NCI-H524 treated with DMSO at 0.1 percent for 48 hours (cell line): ENCODE results near the gene SLFN5.
"Not testable (repeated sequence)": the region's sequence is repeated elsewhere in the genome, so short reads cannot be mapped to it uniquely, and the experiment has no call there.

Experiments
- DNase-seq: peaks from one replicate; lab custom pipeline; 2025; lab: John Stamatoyannopoulos, UW

The SLFN5 gene

GRCh38 chr17:35291802-35292201, 48.9 kb downstream of the SLFN5 start:
- no peak for DNase-seq

DNA sequence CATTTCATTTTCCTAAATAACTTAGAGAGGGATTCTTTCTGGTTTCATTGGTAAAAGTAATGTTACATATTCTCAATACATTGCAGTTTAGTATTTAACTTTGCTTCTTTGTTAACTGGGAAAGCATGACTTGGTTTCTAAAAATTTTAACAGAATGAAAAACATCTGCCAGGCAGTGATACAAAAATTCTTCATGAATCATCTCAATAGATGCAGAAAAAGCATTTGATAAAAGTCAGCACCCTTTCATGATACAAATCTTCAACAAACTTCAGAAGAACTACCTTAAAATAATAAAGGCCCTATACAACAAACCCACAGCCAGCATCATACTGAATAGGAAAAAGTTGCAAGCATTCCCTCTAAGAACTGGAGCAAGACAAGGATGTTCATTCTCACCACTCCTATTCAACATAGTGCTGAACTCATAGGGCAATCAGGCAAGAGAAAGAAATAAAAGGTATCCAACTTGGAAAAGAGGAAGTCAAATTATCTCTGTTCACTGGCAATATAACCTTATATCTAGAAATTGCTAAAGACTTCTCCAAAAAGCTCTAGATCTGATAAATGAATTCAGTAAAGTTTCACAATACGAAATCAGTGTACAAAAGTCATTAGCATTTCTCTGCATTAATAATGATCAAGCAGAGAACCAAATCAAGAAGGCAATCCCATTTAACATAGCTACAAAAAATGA, 50.4 kb downstream of the SLFN5 start:
- no peak for DNase-seq

- no peak for DNase-seq
These were observed 51.9 kb downstream of the SLFN5 start for GRCh38 chr17:35294756-35295155.

DNA sequence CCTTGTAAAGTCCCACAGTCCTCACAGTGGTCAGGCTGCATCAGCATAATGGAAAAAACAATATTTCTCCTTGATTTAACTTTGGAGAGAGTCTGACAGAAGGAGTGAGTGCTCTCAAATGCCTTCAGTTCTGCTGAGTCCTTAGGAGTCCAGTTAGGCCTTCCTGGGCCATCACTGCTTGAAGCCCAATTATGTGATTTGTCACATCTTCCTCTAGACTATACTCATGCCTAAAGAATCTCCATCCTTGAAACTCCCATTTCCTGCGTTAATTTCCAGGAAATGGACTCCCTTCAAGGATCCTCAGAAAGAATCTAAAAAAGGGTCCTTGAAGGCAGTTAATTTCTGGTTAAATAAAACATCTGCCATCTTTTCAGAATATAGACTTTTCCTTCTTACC, 52.8 kb downstream of the SLFN5 start:
- DNase-seq, result no peak

DNA sequence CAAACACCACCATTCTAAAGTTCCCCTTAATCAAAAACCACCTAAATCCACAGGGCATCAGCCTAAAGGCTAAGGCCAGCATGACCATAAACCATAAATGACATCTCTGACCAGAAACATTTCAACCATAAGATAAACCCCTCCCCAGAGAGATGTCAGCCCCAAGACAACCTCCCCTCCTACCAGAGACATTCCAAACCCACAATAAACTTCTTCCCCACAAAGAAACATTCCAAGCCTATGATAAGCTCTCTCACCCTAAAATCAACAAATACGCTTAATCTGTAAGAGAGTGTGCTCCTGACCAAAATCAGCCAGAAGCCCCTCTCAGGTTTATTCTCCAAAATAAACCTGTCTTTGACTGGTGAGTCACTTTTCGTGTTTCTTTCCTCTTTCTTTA, 54.8 kb downstream of the SLFN5 start:
- DNase-seq, result no peak

DNA sequence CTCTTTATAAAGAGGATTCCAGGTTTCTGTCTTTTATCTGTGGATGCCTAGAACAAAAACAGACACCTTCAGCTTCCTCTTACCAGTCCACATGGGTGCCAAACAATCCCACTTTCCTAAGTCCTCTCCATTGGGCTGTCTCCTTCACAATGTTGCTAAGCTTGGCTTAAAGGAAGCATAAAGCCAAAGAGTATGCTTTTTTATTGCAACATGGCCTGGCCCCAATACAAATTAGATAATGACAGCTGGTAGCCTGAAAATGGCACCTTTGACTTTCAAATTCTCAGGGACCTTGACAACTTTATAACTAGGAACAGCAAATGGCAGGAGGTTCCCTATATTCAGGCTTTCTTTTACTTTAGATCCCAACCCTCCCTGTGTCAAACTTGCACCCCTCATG, 55.8 kb downstream of the SLFN5 start:
- DNase-seq, result no peak

DNA sequence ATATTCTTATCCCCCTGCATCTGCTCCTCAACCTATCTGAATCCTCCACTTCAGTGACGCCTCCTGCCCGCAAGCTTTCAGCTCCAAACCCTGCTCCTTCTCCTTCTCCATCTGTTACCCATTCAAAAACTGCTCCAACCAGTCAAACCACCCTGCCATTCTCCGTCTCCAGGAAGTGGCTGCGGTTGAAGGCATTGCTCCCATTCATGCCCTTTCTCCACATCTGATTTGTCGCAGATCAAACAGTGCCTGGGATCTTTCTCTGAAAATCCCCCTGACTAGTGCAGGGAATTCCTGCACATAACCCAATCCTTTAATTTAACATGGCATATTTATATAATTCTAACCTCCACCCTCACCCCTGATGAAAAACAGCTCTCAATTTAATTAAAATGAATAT, 56.3 kb downstream of the SLFN5 start:
- DNase-seq, result no peak

DNA sequence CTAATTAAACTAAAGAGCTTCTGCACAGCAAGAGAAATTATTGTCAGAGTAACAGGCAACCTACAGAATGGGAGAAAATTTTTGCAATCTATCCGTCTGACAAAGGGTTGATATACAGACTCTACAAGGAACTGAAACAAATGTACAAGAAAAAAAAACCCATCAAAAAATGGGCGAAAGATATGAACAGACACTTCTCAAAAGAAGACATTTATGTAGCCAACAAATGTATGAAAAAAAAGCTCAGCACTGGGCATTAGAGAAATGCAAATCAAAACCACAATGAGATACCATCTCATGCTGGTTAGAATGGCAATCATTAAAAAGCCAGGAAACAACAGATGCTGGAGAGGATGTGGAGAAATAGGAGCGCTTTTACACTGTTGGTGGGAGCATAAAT, 66.5 kb downstream of the SLFN5 start:
- not testable (repeated sequence) for DNase-seq

DNA sequence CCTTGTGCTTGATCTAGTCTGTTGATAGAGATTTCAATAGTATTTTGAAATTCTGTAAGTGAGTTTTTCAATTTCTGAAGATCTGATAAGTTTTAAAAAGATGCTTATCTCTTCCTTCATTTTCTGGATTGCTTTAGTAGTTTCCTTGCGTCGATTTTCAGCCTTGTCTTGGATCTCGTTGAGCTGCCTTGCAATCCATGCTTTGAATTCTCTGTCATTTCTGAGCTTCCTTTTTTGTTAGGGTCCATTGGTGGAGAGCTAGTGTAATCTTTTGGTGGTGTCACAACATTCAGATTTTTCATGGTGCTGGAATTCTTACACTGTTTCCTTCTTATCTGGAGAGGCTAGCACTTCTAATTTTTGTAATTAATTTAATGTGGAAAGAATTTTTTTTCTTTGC, 69.5 kb downstream of the SLFN5 start:
- no peak for DNase-seq

DNA sequence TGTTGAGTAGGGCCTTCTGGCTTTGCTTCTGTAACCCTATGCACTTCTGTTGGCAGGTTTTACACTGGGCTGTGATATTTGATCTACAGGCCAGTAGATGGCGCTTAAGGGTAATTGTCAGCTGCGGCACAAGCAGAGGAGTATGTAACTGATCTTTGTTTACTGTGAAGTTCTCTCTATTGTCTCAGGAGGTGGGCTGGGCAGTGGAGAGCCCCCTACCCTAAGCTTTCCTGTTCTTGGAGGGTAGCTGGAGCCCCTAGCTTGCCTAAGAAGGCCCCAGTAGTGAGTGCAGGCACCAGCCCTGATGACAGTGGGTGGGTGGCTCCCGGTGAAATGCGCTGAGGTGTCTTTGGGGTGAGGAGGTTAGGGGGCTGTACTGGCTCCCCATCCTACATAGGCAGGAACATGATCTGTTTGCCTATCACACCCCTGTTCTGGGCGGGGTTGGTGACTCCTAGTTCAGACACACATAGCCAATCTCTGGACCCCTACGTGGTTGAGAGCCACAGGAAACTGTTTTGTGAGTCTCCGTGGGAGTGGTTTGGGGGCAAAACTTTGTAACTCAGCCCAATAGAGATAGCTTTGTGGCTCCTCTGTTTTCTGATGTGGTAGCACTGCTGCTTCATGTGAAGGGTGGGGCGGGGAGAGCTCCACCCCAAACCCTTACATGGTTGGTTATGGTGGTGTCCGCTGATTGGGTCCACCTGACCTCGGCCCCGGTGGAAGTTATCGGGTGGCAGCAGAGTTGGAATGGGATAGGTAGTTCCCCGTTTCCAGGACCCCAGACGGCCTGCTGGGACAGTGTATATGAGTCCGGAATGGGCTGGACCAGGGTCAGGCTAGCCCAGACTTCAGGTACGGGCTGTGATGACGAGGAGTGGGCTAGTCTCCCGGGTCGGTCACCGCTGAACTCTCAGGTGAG, 70.2 kb downstream of the SLFN5 start:
- no peak for DNase-seq

GRCh38 chr17:35313875-35314409, 71.1 kb downstream of the SLFN5 start:
- DNase-seq, result no peak

DNA sequence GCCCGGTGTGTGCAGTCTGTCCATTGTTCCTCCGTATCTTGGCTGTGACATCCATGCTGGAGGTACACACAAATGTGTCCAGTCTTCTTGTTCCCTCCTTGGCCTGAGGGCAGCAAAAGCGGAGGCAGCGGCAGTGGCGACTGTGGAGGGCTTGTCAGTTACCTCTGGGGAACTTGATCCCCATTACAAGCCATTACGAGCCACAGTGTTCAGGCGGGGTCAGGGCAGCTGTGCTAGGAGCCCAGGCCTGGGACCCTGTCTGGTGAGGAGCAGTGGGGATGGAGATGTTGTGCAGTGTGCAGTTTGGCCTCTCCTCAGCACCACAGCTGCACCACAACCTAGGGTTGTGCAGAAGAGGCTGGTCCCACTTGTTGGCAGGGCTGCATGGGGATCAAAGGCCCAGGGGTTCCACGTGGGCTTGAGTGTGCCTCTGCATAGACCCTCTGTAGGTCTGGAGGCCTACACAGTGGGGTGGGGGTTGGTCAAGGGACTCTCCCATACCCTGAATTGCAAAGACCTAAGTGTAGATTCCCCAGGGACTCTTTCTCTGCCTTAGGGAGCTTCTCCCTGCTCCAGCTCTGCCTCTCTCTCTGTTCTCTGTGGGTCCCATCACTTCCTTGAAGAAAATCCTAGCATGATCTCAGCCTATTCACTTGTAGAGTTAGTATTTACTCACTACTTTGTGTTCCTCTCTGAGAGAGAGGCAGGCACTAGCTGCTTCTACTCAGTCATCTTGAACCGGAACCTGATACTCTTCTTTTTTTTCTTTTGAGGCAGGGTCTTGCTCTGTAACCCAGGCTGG, 71.7 kb downstream of the SLFN5 start:
- no peak for DNase-seq

- no peak for DNase-seq
These were observed 72.4 kb downstream of the SLFN5 start for GRCh38 chr17:35315283-35315682.

DNA sequence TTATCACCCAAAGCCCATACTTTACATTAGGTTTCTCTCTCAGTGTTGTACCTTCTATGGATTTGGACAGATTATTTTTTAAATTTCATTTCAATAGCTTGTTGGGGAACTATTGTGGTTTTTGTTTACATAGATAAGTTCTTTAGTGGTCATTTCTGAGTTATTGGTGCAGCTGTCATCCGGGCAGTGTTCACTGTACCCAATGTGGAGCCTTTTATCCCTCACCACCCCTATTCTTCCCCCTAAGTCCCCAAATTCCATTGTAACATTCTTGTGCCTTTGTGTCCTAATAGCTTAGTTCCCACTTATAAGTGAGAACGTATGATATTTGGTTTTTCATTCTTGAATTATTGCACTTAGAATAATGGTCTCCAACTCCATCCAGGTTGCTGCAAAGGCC, 73.1 kb downstream of the SLFN5 start:
- no peak for DNase-seq

DNA sequence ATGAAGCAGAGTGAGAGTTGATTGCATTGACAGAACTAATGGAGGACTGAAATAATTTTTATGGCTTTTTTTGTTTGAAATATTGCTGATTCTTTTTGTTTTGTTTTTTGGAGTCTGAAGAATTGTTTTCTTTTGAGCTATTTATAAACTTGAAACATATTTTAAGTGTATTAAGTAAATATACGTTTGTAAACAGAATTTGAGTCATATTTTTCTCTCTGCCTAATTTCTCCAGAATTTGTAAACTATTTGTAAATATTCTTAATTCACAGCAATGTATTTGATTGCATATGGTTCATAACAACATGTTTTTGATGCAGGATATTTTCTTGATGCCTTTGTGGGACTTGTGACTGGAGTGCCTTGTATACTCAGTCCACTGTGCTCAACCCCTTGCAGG, 79.9 kb downstream of the SLFN5 start:
- no peak for DNase-seq
